ENCODE results near the gene FCHSD2. TPM values are rescaled to one million over a fixed set of nuclear protein-coding genes. Genes with fewer than 3 reads are reported as not detected.
"Not testable (repeated sequence)": the region's sequence is repeated elsewhere in the genome, so short reads cannot be mapped to it uniquely, and the experiment has no call there.

Gene FCHSD2
- total RNA-seq, 1 experiment from 2014 or later: 4.4 TPM

- no peak for DNase-seq (ENCODE audit: low read depth)
These were observed 15.2 kb downstream of the FCHSD2 start for GRCh38 chr11:73126804-73127480.

DNA sequence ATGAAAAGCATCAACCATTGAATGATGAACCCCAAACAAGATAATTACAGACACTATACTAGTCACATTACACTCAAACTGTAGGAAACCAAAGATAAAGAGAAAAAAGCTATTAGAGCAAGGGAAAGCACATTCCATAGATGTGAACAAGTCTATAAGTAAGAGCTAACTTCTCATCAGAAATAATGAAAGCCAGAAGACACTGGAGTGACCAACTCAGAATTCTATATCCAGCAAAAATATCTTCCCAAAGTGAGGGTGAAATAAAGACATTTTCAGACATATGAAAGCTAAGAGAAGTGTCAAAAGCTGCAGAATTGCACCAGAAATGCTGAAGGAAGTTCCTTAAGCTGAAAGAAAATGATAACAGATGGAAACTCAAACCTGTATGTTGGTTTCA lies 17.3 kb downstream of the FCHSD2 start:
- no peak for DNase-seq (ENCODE audit: low read depth)

- not testable (repeated sequence) for DNase-seq (ENCODE audit: low read depth)
These were observed 18.2 kb downstream of the FCHSD2 start for GRCh38 chr11:73123892-73124291.

- no peak for DNase-seq (ENCODE audit: low read depth)
These were observed 20.4 kb downstream of the FCHSD2 start for GRCh38 chr11:73121692-73122091.

DNA sequence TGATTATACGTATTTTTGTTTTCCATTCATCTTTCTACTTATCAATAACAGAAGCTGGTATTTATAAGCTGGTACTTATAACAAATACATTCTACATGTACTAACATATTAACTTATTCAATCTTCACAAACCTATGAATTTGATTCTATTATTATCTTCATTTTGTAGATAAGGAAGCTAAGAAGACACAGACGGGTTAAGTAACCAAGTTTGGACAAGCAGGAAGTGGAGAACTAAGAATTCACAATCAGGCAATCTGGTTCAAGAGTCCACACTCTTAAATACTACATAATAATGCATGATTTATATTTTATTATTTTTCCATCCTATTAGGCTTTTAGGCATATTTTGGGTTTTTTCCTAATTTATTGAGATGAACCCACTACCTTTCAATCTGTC lies 25.0 kb downstream of the FCHSD2 start:
- DNase-seq (ENCODE audit: low read depth): no peak

DNA sequence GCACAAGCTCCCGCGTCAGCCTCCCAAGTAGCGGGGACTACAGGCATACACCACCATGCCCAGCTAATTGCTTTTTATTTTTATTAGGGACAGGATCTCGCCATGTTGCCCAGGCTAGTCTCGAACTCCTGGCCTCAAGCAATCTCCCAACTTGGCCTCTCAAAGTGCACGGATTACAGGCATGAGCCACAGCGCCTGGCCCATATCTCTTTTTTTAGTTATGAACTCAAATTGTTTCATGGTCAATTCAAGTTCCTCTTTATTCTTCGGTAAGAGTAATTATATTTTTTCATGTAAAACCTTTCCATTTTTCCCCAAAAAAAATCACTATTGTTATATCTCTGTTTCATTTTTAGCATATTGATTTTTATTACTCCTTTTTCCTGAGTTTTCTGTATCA lies 25.5 kb downstream of the FCHSD2 start:
- no peak for DNase-seq (ENCODE audit: low read depth)

DNA sequence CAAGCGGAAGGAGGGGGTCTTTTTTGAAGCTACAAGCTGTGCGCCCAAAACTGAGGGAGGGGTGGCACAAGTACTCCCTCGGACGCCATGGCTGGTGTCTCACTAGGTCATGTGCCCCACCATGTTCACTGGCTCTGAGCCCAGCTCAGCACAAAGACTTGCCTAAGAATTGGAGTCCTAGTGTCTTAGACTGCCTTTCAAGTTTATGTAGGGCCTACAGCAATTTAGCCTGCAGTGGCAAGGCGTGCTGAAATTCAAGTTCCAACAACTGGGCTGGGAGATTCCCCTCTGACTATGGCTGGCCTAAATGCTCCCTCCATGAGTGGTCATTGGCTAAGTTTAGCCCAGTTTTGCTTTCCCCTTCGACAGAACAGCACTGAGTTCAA lies 27.3 kb downstream of the FCHSD2 start:
- DNase-seq (ENCODE audit: low read depth): no peak

DNA sequence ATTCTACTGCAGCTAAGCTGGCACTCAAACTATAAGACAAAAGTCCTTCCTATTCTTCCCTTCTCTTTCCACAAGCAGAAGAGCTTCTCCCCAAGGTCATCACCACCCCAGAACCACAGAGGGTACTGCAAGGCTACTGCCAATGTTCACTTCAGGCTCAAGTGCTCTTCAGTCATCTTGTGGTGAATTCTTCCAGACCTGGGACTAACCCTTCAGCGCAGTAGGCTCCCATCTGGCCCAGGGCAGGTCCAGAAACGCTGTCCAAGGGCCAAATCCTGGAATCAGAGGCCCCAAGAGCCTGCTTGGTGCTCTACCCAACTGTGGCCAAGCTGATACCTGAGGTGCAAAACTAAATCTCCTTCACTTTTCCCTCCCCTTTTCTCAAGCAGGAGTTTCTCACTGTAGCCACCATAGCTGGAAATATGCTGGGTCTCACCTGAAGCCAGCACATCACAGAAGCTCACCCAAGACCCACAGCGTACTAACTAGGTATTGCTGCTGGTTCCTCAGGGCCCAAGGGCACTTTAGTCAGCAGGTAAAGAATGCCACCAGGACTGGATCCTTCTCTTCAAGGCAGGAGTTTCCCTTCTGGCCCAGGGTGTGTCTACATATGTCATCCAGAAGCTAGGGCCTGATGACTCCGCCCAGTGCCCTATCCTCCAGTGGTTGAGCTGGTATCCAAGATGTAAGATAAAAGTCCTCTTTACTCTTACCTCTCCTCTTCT lies 27.8 kb downstream of the FCHSD2 start:
- no peak for DNase-seq (ENCODE audit: low read depth)

DNA sequence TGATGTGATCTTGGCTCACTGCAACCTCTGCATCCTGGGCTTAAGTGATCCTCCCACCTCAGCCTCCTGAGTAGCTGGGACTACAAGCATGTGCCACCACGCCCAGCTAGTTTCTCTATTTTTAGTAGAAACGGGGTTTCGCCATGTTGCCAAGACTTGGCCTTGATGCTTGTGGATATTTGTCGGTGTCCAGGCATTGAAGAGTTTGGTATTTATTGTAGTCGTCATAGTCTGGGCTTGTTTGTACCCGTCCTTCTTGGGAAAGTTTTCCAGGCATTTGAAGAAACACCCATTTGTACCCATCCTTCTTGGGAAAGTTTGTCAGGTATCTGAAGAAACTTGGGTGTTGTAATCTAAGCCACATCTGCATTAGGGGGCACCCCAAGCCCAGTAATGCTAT lies 28.7 kb downstream of the FCHSD2 start:
- DNase-seq (ENCODE audit: low read depth): no peak

GRCh38 chr11:73107597-73107996 lies 34.5 kb downstream of the FCHSD2 start:
- no peak for DNase-seq (ENCODE audit: low read depth)

DNA sequence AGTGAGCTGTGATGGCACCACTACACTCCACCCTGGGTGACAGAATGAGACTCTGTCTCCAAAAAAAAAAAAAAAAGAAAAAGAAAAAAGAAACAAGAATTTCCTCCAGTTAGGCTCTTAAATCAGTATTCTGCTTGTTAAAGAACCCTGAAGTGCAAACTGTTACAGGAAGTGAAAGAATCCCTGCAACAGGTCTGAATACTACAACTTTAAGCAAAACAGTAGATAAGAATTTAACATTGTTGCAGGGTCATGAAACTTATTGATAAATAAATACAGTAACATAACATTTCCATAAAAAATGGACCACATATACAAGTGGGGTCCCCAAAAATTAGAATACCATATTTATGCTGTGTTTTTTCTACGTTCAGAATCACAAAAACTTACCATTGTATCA lies 35.8 kb downstream of the FCHSD2 start:
- DNase-seq (ENCODE audit: low read depth): no peak

DNA sequence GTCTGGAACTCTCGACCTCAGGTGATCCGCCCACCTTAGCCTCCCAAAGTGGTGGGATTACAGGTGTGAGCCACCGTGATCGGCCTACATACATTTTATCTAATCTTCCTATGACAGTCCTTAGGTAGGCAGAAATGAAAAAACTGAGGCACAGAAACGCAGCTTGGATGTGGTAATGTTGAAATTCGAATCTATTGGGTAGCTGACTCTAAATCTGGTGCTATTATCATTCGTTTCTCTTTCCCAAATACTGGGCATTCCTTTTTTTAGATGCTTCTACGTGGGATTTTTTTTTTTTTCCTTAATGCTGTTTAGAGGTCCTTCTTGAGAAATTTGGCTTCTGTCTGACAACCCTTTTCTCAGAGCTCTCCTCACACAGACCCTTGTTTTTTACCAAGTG lies 41.5 kb downstream of the FCHSD2 start:
- no peak for DNase-seq (ENCODE audit: low read depth)

GRCh38 chr11:73099512-73100266 lies 42.4 kb downstream of the FCHSD2 start:
- DNase-seq (ENCODE audit: low read depth): no peak

- DNase-seq (ENCODE audit: low read depth): no peak
These were observed 46.5 kb downstream of the FCHSD2 start for GRCh38 chr11:73095613-73096012.

- no peak for DNase-seq (ENCODE audit: low read depth)
These were observed 50.4 kb downstream of the FCHSD2 start for GRCh38 chr11:73091521-73092305.

DNA sequence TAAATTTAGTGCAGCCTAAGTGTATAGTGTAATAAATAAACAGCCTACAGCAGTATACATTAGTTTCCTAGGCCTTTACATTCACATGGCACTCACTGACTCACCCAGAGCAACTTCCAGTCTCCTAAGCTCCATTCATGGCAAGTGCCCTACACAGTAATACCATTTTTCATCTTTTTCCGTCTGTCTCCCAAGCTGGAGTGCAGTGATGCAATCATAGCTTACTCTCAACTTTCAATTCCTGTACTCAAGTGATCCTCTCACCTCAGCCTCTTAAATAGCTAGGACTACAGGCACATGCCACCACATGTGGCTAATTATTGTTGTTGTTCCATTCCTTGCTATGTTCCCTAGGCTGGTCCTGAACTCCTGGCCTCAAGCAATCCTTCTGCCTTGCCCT lies 54.4 kb downstream of the FCHSD2 start:
- DNase-seq (ENCODE audit: low read depth): peak; percentile 15

- DNase-seq (ENCODE audit: low read depth): peak; percentile 8
These were observed 56.8 kb downstream of the FCHSD2 start for GRCh38 chr11:73085189-73085875.

DNA sequence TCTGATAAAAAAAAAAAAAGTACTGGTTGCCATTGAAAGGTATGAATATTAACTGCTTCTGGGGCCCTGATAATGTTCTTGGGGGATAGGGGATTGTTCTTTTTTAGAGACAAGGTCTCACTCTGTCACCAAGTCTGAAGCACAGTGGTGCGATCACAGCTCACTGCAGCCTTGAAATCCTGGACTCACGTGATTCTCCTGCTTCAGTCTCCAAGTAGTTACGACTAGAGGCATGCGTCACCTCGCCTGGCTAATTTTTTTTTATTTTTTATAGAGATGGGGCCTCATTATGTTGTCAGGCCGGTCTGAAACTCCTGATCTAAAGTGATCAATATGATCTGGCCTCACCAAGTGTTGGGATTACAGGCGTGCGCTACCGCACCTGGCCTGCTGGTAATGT lies 63.5 kb downstream of the FCHSD2 start:
- no peak for DNase-seq (ENCODE audit: low read depth)

GRCh38 chr11:73077454-73077853 lies 64.7 kb downstream of the FCHSD2 start:
- no peak for DNase-seq (ENCODE audit: low read depth)

DNA sequence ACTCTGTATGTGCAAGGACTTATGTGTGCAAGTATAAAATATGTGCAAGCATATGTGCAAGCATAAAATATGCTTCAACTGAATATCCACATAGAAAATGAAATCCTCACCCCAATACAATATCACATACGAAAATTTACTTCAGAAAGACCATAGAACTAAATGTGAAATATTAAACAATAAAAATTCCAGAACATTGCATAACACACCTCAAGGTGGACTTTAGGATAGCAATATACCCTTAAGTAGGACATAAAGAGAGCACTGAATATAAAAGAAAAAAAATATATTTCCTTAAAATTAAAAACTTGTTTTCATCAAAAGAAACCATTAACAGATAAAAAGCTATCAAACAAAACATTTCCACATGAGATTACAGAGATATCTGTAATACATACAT lies 67.8 kb downstream of the FCHSD2 start:
- DNase-seq (ENCODE audit: low read depth): no peak

GRCh38 chr11:73072935-73073481 lies 69.1 kb downstream of the FCHSD2 start:
- DNase-seq (ENCODE audit: low read depth): peak; percentile 3
